Measurements from ENCODE around the gene TWSG1. TPM values are rescaled to one million over a fixed set of nuclear protein-coding genes. Genes with fewer than 3 reads are reported as not detected.

Gene TWSG1
- 4.8 TPM for polyA plus RNA-seq (2012; ENCODE audit: insufficient read length, low read depth)

DNA sequence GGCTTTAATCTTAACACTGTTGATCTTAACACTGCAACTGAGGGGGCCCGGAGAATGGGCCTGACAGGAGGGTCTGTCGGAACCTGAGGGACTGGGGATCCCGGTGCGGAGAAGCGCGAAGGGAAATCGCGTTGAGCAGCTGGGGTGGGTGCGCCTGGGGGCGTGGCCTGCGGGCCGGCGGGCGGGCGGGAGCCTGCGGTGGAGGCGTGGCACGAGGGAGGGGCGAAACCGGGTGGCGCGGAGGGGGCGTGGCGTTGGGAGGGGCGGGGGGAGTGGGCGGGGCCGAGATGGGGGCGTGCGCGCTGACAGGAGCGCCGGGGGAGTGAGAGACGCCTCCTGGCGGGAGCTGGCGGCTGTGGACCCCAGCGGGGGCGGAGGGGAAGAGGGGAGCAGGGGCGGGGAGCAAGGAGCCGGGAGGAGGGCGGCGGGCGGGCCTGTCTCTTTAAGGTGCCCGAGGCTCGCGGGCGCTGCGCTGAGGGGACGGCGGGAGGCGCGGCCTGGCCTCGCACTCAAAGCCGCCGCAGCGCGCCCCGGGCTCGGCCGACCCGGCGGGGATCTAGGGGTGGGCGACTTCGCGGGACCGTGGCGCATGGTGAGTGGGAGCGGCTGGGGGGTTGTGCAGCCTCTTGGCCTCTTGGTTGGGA, at the start of gene TWSG1:
TSS of gene TWSG1 (plus strand) at position 445 of the 644 bp plus-strand sequence. CDS start 2,457 bp downstream, outside the sequence.
- peak; percentile 19 for TF ChIP-seq FOXP2 (optimal IDR thresholded peaks at IDR 0.05; ENCODE audit: borderline replicate concordance, extremely low read depth, extremely low read length, insufficient read depth)
- TF ChIP-seq POLR2AphosphoS5 (IDR thresholded peaks at IDR 0.05; ENCODE audit: low read depth, low read length), result no peak
- TF ChIP-seq, protein P1, sequence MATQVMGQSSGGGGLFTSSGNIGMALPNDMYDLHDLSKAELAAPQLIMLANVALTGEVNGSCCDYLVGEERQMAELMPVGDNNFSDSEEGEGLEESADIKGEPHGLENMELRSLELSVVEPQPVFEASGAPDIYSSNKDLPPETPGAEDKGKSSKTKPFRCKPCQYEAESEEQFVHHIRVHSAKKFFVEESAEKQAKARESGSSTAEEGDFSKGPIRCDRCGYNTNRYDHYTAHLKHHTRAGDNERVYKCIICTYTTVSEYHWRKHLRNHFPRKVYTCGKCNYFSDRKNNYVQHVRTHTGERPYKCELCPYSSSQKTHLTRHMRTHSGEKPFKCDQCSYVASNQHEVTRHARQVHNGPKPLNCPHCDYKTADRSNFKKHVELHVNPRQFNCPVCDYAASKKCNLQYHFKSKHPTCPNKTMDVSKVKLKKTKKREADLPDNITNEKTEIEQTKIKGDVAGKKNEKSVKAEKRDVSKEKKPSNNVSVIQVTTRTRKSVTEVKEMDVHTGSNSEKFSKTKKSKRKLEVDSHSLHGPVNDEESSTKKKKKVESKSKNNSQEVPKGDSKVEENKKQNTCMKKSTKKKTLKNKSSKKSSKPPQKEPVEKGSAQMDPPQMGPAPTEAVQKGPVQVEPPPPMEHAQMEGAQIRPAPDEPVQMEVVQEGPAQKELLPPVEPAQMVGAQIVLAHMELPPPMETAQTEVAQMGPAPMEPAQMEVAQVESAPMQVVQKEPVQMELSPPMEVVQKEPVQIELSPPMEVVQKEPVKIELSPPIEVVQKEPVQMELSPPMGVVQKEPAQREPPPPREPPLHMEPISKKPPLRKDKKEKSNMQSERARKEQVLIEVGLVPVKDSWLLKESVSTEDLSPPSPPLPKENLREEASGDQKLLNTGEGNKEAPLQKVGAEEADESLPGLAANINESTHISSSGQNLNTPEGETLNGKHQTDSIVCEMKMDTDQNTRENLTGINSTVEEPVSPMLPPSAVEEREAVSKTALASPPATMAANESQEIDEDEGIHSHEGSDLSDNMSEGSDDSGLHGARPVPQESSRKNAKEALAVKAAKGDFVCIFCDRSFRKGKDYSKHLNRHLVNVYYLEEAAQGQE (IDR thresholded peaks at IDR 0.05; ENCODE audit: insufficient read depth in 1 of 2, low read depth in 2 of 2, low read length in 2 of 2), result no peak
- peak; percentile 65; the same call in 1 of the 2 replicates for TF ChIP-seq SIN3A (IDR thresholded peaks at IDR 0.05; ENCODE audit: borderline replicate concordance, insufficient read depth, low read length)

DNA sequence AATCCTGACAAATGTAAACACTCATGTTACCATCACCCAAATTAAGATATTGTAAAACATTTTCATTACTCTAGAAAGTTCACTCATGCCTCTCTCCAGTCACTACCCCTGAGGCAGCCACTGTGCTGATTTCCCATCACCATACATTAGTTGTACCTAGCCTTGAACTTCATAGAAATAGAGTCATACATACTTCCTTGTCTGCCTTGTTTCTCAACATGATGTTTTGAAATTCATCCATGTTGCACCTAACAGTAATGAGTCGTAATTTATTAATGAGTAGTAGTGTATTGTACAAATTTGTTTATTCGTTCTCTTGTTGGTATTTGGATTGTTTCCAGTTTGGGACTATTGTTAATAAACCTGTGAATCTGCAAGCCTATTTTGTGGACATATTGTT, 49.0 kb upstream of the TWSG1 start:
- TF ChIP-seq FOXP2 (optimal IDR thresholded peaks at IDR 0.05; ENCODE audit: borderline replicate concordance, extremely low read depth, extremely low read length, insufficient read depth) (no peak), SIN3A (IDR thresholded peaks at IDR 0.05; ENCODE audit: borderline replicate concordance, insufficient read depth, low read length) (no peak), TAF1 (IDR thresholded peaks at IDR 0.05; ENCODE audit: borderline replicate concordance, insufficient read depth, low read length) (no peak), POLR2AphosphoS5 (IDR thresholded peaks at IDR 0.05; ENCODE audit: low read depth, low read length) (no peak)
- TF ChIP-seq, protein P1 (IDR thresholded peaks at IDR 0.05; ENCODE audit: insufficient read depth in 1 of 2, low read depth in 2 of 2, low read length in 2 of 2), result no peak

DNA sequence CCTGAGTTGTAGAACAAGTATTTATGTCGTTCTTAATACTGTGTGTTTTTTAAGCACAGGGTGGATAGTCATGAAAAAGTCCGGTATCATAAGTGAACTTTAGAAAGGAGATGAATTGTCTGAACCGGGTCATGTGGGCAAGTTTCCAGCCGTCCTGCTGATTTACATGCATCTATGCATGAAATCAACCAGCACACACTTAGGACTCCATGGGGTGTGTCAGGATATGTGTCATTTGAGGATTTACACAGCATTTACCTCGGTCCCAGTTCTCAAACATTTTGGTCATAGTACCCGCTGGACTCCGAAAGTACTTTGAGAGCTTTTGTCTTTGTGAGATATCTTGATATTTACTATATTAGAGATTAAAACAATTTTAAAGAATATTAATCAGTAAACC, 47.5 kb upstream of the TWSG1 start:
- TF ChIP-seq, protein P1 (IDR thresholded peaks at IDR 0.05; ENCODE audit: insufficient read depth in 1 of 2, low read depth in 2 of 2, low read length in 2 of 2), result no peak
- TF ChIP-seq POLR2AphosphoS5 (IDR thresholded peaks at IDR 0.05; ENCODE audit: low read depth, low read length) (no peak), FOXP2 (optimal IDR thresholded peaks at IDR 0.05; ENCODE audit: borderline replicate concordance, extremely low read depth, extremely low read length, insufficient read depth) (no peak), TAF1 (IDR thresholded peaks at IDR 0.05; ENCODE audit: borderline replicate concordance, insufficient read depth, low read length) (no peak), SIN3A (IDR thresholded peaks at IDR 0.05; ENCODE audit: borderline replicate concordance, insufficient read depth, low read length) (no peak)

DNA sequence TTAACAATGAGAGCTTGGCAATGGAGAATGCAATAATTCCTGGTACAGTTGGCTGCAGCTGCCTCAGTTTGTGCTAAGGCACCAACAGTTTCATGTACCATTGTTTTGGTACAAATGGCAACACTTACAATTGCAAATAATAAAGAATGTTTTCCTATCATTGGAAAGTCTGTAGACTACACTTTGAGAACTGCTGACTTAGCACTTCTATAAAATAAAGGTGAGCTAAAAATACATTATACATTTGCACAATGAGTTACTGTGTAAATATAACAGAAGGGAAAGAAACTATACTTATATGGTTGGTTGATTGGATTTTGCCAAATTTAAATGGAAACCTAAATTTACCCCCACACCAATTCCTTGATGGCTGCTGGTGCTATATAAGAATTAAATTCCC, 44.9 kb upstream of the TWSG1 start:
- TF ChIP-seq, protein P1 (IDR thresholded peaks at IDR 0.05; ENCODE audit: insufficient read depth in 1 of 2, low read depth in 2 of 2, low read length in 2 of 2), result no peak
- TF ChIP-seq FOXP2 (optimal IDR thresholded peaks at IDR 0.05; ENCODE audit: borderline replicate concordance, extremely low read depth, extremely low read length, insufficient read depth) (no peak), TAF1 (IDR thresholded peaks at IDR 0.05; ENCODE audit: borderline replicate concordance, insufficient read depth, low read length) (no peak), SIN3A (IDR thresholded peaks at IDR 0.05; ENCODE audit: borderline replicate concordance, insufficient read depth, low read length) (no peak), POLR2AphosphoS5 (IDR thresholded peaks at IDR 0.05; ENCODE audit: low read depth, low read length) (no peak)
